COLO829 (cell line): ENCODE results near the gene RTKN.
A peak's percentile ranks its signal among the peaks of the same experiment; 100 is the strongest.
"Not testable (repeated sequence)": the region's sequence is repeated elsewhere in the genome, so short reads cannot be mapped to it uniquely, and the experiment has no call there.

Experiments used
- DNase-seq: peaks from one replicate; pipeline ENCODE4 v3.0.0; 2012; ENCODE audit warnings: low spot score

Gene RTKN

DNA sequence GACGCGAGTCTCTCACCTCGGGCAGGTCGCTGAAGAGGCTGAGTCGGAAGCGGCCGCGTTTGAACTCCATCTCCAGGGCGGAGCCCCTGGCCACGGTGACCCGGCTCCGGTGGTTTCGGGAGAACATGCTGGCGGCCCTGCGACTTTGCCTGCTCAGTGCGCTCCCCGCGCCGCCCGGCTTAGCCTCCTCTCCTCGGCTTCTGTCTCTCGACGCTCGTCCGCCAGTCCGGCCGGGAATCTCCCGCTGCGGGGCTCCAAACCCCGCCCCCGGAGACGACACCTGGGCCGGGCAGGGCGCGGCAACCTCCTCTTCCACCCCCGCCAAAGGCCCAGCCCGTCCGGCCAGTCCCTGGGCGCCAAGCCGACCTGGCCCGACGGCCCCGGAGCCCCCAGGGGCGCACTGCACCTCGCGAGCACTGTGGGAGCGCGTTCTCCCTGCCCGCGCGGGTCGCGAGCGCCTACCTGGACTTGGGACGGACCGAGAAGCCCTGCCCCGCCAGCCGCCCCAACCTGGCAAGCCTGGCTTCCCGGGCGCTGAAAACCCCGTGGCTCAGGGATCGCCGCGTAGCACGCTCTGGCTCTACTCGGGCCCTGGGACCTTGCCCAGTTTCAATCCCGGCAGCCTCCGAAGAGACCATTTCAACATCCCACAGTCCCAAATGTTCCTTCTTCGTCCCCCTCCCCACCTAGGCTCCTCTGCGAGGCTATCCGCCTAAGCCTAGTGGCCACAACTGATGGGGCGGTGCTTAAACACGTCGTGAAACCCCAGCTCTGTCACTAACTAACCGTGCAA is at the start of gene RTKN:
RTKN (minus strand) TSS at position 248 of the 793 bp plus-strand sequence; CDS start at position 127, 121 bp downstream.
- no peak for DNase-seq

DNA sequence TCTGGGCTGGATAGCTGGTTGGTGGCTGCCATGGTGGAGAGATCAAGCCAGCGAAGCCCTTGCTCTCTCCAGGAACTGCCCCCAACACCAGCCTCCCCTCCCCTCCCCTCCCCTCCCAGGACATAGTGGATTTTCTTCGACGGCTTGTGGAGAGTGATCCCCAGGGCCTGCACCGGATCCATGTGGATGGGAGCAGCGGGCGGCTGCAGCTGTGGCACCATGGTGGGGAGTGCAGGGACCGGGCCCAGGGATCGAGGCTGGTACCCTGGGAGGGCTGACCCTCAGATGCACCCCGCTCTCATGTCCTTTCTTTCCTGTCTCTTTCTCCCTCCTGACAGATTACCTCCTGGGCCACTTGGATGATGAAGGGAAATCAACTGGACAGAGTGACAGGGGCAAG is 48.2 kb upstream of the RTKN start:
- DNase-seq = no peak

GRCh38 chr2:74488643-74489481 is 47.1 kb upstream of the RTKN start:
- DNase-seq = no peak

- DNase-seq = no peak
Measured at GRCh38 chr2:74486141-74486540, 44.4 kb upstream of the RTKN start.

DNA sequence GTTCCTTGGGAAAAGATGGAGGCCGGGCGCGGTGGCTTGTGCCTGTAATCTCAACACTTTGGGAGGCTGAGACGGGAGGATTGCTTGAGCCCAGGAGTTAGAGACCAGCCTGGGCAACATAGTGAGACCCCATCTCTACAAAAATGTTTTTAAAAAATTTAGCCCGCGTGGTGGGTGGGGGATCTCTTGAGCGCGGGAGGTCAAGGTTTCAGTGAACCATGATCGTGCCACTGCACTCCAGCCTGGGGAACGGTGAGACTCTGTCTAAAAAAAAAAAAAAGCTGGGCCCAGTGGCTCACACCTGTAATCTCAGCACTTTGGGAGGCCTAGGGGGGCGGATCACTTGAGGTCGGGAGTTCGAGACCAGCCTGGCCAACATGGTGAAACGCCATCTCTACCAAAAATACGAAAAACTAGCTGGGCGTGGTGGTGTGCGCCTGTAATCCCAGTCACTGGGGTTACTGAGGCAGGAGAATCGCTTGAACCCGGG is 42.0 kb upstream of the RTKN start:
- DNase-seq = not testable (repeated sequence)

GRCh38 chr2:74482801-74483674 is 41.3 kb upstream of the RTKN start, which contains the start of the genes CCDC142 and TTC31:
CCDC142 (minus strand) TSS chr2:74482998; CDS start chr2:74482837, 161 bp downstream.
TTC31 (plus strand) TSS chr2:74483081; CDS start chr2:74483096, 15 bp downstream.
- peak; percentile 89 for DNase-seq

DNA sequence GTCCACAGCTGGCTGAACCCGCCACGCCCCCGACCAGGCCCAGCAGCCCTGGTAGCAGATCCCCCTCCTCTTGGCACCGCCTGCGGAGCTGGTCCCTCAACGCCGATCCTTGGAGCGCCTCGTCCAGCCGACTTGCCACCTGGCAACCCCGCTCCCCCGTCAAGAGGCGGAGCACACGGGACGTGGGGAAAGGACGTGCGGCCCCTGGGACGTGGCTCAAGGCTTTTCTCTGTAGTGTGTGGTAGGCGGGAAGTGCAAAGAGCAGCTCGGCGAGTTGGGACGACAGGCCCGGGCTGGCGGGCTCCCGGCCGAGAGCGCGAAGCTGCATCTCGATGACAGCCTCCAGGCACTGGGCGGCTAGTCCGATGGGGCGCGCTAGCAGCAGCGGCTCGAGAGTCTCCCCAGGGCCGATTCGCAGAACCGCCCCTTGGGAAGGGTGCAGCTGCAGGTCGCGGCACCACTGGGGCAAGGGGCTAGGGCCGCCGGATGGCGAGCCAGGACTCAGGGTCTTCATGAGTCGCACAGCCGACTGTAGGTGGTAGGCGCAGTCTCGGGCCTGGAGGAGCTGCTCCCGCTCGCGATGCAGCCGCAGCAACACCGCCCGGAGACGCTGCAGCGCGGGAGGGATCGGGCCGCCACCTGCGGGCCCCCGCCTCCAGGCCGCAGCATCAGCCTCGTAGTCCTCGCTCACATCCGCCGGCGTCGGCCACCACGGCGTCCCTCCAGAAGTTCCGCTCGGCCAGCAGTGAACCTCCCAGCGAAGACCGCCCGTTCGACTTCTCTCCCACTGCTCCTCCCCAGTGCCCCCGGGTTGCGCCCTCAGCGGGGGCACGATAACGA is 40.4 kb upstream of the RTKN start:
- no peak for DNase-seq

GRCh38 chr2:74481431-74481830 is 39.7 kb upstream of the RTKN start:
- DNase-seq = no peak

DNA sequence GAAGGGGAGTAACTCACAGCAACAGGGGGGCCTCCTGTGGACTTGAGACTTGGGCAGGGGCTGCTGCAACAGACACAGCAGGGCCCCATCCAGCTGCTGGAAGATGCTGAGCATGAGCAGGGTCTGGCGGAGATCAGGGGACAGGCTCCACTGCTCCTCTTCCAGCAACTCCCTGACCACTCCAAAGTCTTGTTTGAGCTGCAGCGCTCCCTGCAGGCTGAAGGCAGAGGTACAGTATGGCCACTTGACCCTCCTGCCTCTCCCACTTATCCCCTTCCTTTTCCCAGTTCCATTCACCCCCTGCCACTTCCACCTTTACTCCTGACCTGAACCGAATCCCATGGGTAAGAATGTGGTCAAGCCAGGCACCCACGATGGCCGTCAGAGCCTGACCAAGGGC is 33.2 kb upstream of the RTKN start:
- no peak for DNase-seq

DNA sequence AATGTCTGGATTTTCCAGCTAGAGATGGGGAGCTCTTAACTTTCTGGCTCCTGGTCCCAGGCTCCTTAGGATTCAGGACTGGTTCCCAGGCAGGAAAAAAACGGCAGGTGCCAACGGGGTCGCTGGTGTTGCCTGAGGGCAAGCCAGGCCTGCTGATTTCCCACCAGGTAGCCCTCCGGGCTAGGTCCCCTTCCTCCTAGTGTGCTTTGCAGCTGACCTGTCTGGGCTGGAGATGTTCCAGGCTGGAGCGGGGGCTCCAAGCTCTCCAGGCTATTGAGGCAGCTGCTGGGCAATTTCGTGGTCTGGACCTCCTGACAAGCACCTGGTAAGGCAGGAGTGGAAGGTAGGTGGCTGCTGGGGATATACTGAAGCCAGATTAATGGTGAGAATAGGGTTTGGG is 32.7 kb upstream of the RTKN start:
- no peak for DNase-seq

GRCh38 chr2:74472945-74473258 is 31.2 kb upstream of the RTKN start:
- no peak for DNase-seq

DNA sequence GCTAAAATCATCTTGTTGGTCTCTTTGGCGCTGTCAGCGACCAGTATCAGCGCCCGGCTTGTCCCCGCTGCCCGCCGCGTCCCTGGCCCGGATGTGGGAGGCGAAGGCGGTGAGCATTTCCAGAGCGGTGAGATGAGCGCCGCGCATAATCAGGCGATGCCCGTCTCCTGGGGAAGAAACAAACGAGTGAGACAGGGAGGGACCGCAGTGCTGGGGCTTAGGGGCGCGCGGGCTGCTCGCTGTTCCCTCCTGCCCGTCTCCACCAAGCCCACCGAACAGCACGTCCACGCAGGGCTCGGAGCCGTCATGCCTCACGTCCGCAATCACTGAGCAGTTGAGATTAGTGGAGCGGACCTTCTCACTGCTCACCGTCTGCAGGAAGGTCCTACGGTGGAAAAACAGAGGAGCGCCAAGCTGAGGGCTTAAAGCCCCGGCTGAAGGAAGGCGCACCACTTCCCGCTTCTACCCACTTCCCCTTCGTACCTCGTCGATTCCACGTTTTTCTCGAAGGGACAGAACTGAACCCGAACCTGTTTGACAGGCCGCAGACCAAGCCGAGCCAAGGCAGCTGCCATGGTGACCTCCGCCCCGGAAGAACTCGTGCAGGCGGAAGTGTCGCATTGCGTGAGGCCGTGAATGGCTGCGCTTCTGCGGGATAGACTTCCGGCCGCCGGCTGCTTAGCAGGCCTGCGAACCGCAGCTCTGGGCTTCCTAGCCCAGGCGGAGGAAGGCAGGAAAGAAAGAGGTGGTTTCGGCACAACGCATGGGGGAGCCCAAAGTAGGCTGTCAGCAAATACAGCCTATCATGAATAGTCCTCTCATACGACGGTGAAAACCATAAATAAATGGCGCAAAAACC is 30.6 kb upstream of the RTKN start, which contains the start of gene MRPL53:
MRPL53 (minus strand) TSS at position 595 of the 859 bp plus-strand sequence; CDS start at position 575, 20 bp downstream.
- peak; percentile 47 for DNase-seq

GRCh38 chr2:74471332-74472065 is 29.8 kb upstream of the RTKN start:
- DNase-seq = no peak

DNA sequence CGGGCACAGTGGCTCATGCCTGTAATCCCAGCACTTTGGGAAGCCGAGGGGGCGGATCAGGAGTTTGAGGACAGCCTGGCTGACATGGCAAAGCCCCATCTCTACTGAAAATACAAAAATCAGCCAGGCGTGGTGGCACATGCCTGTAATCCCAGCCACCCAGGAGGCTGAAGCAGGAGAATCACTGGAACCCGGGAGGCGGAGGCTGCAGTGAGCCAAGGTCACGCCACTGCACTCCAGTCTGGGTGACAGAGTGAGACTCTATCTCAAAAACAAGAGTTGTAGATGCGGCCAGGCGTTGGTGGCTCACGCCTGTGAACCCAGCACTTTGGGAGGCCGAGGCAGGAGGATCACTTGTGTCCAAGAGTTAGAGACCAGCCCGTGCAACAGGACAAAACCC is 29.0 kb upstream of the RTKN start:
- not testable (repeated sequence) for DNase-seq

GRCh38 chr2:74464406-74464805 is 22.7 kb upstream of the RTKN start:
- no peak for DNase-seq

DNA sequence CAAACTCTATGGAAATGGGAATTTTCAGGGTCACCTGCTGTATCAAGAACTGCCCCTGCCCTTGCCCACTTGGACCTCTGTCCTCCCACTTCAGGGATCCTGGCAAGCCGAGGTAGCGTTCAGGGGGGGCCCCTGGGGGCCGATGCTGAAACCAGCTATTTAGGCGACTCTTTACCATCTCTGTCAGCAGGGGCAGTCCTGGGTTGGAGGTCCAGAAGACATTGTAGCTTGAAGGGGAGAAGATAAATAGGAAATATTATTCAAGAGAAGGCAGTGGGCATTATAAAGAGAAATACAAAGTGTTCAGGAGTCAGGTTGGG is 21.0 kb upstream of the RTKN start:
- no peak for DNase-seq

GRCh38 chr2:74462054-74462785 is 20.5 kb upstream of the RTKN start:
- DNase-seq = no peak

GRCh38 chr2:74461187-74462053 is 19.7 kb upstream of the RTKN start:
- no peak for DNase-seq
